GM23338 (cell line): Measurements from ENCODE around the gene ATXN7L2. TPM values are rescaled to one million over a fixed set of nuclear protein-coding genes. Genes with fewer than 3 reads are reported as not detected.
A peak's percentile ranks its signal among the peaks of the same experiment; 100 is the strongest.

Source experiments
- ATAC-seq: fragments of 200-7000 bp; cut with Tn5 transposase; 3 replicates; pipeline ENCODE4 v1.9.1; 2020
- DNase-seq: peaks from one replicate; pipeline ENCODE4 v3.0.0-alpha.2; 2015; ENCODE audit warnings: low spot score
- H2AFZ ChIP-seq: fragments of 200-600 bp; sonication (generic); 2 replicates; pipeline ENCODE4 v1.8.0; 2016; ENCODE audit warnings: antibody characterized with exemption, mild to moderate bottlenecking, moderate library complexity
- H3F3A ChIP-seq: fragments of 200-600 bp; sonication (generic); replicated peaks from 2 replicates; pipeline ENCODE4 v1.8.0; 2017; ENCODE audit warnings: antibody characterized with exemption, mixed run types, low read depth
- H3K27ac ChIP-seq: fragments of 200-600 bp; sonication (generic); 2 replicates; pipeline ENCODE4 v1.6.1; 2016; ENCODE audit warnings: low read depth
- H3K27me3 ChIP-seq: fragments of 200-600 bp; sonication (generic); 2 replicates; pipeline ENCODE4 v1.8.0; 2016; ENCODE audit warnings: mild to moderate bottlenecking, mixed run types, moderate library complexity; ENCODE audit not compliant: insufficient read depth
- H3K36me3 ChIP-seq: fragments of 200-600 bp; sonication (generic); 2 replicates; pipeline ENCODE4 v1.8.0; 2016; ENCODE audit warnings: mild to moderate bottlenecking; ENCODE audit not compliant: insufficient read depth
- H3K4me1 ChIP-seq: fragments of 200-600 bp; sonication (generic); 2 replicates; pipeline ENCODE4 v1.8.0; 2016; ENCODE audit warnings: mild to moderate bottlenecking, moderate library complexity; ENCODE audit not compliant: insufficient read depth
- H3K4me2 ChIP-seq: fragments of 200-600 bp; sonication (generic); 2 replicates; pipeline ENCODE4 v1.7.1; 2017; ENCODE audit warnings: mixed run types
- H3K4me3 ChIP-seq: fragments of 200-600 bp; sonication (generic); 2 replicates; pipeline ENCODE4 v1.6.1; 2016; ENCODE audit warnings: mixed run types
- H3K79me2 ChIP-seq: fragments of 200-600 bp; sonication (generic); replicated peaks from 2 replicates; pipeline ENCODE4 v1.8.0; 2017; ENCODE audit warnings: mild to moderate bottlenecking; ENCODE audit not compliant: insufficient read depth
- H3K9me2 ChIP-seq: fragments of 200-600 bp; sonication (generic); 2 replicates; pipeline ENCODE4 v1.8.0; 2017; ENCODE audit not compliant: insufficient read depth
- H4K20me1 ChIP-seq: fragments of 200-600 bp; sonication (generic); replicated peaks from 2 replicates; pipeline ENCODE4 v1.8.0; 2017; ENCODE audit warnings: mild to moderate bottlenecking; ENCODE audit not compliant: insufficient read depth
- H3K27ac Mint-ChIP-seq: 2 replicates; pipeline ENCODE4 v1.8.0; 2020; ENCODE audit warnings: inconsistent platforms, mild to moderate bottlenecking, moderate library complexity, mixed read lengths
- H3K27me3 Mint-ChIP-seq: 3 replicates; pipeline ENCODE4 v1.8.0; 2022; ENCODE audit warnings: low read depth, mild to moderate bottlenecking, moderate library complexity, mixed read lengths, inconsistent platforms; ENCODE audit not compliant: insufficient read depth, poor library complexity
- H3K36me3 Mint-ChIP-seq: 3 replicates; pipeline ENCODE4 v1.8.0; 2021; ENCODE audit warnings: low read depth, mild to moderate bottlenecking, inconsistent platforms, moderate library complexity, mixed read lengths
- H3K4me1 Mint-ChIP-seq: 3 replicates; pipeline ENCODE4 v1.8.0; 2020; ENCODE audit warnings: mild to moderate bottlenecking, inconsistent platforms, mixed read lengths
- H3K4me3 Mint-ChIP-seq: 3 replicates; pipeline ENCODE4 v1.8.0; 2021; ENCODE audit warnings: moderate library complexity, mild to moderate bottlenecking, inconsistent platforms, mixed read lengths
- H3K9me3 Mint-ChIP-seq: 3 replicates; pipeline ENCODE4 v1.8.0; 2020; ENCODE audit warnings: moderate library complexity, mild to moderate bottlenecking, inconsistent platforms, mixed read lengths
- EZH2 ChIP-seq: fragments of 200-600 bp; sonication (generic); IDR thresholded peaks from one replicate; pipeline ENCODE4 v1.8.0; 2017; ENCODE audit warnings: antibody characterized with exemption, mild to moderate bottlenecking, low read depth; ENCODE audit not compliant: unreplicated experiment
- JUNB ChIP-seq: IDR thresholded peaks from one replicate; pipeline ENCODE4 v1.6.1; 2016; ENCODE audit warnings: antibody characterized with exemption; ENCODE audit not compliant: unreplicated experiment
- STAT1 ChIP-seq: IDR thresholded peaks from one replicate; pipeline ENCODE4 v1.6.1; 2016; ENCODE audit warnings: antibody characterized with exemption; ENCODE audit not compliant: unreplicated experiment
- polyA plus RNA-seq: library from polyadenylated mRNA; unstranded; fragments of >200 nt; fragmentation: Nextera tagmentation; extraction: Ambion mirVana; gene quantifications from 2 replicates; pipeline ENCODE4 v1.2.1, GENCODE V29; 2016
- total RNA-seq: library from RNA; depleted of rRNA; stranded (reverse); fragments of >200 nt; shearing (Covaris generic); gene quantifications from 2 replicates; pipeline ENCODE4 v1.2.3, GENCODE V29; 2014
- TF ChIP-seq, protein P1 (sequence below): fragments of 250-450 bp; sonication (Bioruptor Pico); IDR thresholded peaks from 2 replicates; pipeline ENCODE4 v1.5.0; 2020; ENCODE audit warnings: mild to moderate bottlenecking, moderate library complexity
- TF ChIP-seq, protein P2 (sequence below): IDR thresholded peaks from 2 replicates; pipeline ENCODE4 v1.6.1; 2016; ENCODE audit warnings: antibody characterized with exemption

ATXN7L2 gene
- total and polyA plus RNA-seq, 2 experiments from 2014 or later, result 8.0 to 9.9 TPM

DNA sequence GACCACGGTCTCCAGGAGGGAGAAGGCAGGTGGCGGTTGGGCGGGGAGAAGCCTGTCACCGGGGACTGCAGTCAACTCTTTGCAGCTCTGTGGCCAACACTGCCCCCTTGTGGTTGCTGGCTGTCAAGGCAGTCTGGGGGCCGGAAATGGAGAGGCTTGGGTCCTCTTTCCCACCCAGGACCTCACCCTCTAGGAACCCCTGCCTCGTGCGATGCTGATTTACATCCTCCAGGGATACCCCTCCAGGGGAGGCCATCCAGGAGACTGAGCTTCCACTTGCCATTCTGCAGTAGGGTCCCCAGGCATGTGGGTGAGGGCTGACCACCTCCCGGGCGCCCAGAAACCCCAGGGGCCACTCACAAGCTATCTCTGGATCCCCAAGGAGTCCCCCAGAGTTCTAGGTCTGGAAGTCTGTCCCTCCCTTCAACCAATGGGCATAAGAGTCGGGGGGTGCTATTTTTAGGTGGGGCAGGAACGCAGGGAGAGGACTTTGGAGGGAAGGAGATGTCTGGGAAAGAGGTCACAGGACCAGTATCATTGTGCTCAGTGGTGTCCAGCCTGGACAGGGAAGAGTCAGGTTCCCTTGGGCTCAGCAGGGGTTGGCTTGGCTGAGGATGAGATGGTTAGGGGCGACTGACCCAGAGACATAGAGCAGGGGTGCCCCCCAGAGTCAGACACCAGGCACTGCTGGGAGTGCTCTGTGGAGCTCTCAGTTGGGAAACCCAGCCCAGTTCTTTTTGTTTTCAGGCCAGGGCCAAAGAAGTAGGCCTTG lies 48.8 kb downstream of the ATXN7L2 start (continued):
- TF ChIP-seq, protein P1, sequence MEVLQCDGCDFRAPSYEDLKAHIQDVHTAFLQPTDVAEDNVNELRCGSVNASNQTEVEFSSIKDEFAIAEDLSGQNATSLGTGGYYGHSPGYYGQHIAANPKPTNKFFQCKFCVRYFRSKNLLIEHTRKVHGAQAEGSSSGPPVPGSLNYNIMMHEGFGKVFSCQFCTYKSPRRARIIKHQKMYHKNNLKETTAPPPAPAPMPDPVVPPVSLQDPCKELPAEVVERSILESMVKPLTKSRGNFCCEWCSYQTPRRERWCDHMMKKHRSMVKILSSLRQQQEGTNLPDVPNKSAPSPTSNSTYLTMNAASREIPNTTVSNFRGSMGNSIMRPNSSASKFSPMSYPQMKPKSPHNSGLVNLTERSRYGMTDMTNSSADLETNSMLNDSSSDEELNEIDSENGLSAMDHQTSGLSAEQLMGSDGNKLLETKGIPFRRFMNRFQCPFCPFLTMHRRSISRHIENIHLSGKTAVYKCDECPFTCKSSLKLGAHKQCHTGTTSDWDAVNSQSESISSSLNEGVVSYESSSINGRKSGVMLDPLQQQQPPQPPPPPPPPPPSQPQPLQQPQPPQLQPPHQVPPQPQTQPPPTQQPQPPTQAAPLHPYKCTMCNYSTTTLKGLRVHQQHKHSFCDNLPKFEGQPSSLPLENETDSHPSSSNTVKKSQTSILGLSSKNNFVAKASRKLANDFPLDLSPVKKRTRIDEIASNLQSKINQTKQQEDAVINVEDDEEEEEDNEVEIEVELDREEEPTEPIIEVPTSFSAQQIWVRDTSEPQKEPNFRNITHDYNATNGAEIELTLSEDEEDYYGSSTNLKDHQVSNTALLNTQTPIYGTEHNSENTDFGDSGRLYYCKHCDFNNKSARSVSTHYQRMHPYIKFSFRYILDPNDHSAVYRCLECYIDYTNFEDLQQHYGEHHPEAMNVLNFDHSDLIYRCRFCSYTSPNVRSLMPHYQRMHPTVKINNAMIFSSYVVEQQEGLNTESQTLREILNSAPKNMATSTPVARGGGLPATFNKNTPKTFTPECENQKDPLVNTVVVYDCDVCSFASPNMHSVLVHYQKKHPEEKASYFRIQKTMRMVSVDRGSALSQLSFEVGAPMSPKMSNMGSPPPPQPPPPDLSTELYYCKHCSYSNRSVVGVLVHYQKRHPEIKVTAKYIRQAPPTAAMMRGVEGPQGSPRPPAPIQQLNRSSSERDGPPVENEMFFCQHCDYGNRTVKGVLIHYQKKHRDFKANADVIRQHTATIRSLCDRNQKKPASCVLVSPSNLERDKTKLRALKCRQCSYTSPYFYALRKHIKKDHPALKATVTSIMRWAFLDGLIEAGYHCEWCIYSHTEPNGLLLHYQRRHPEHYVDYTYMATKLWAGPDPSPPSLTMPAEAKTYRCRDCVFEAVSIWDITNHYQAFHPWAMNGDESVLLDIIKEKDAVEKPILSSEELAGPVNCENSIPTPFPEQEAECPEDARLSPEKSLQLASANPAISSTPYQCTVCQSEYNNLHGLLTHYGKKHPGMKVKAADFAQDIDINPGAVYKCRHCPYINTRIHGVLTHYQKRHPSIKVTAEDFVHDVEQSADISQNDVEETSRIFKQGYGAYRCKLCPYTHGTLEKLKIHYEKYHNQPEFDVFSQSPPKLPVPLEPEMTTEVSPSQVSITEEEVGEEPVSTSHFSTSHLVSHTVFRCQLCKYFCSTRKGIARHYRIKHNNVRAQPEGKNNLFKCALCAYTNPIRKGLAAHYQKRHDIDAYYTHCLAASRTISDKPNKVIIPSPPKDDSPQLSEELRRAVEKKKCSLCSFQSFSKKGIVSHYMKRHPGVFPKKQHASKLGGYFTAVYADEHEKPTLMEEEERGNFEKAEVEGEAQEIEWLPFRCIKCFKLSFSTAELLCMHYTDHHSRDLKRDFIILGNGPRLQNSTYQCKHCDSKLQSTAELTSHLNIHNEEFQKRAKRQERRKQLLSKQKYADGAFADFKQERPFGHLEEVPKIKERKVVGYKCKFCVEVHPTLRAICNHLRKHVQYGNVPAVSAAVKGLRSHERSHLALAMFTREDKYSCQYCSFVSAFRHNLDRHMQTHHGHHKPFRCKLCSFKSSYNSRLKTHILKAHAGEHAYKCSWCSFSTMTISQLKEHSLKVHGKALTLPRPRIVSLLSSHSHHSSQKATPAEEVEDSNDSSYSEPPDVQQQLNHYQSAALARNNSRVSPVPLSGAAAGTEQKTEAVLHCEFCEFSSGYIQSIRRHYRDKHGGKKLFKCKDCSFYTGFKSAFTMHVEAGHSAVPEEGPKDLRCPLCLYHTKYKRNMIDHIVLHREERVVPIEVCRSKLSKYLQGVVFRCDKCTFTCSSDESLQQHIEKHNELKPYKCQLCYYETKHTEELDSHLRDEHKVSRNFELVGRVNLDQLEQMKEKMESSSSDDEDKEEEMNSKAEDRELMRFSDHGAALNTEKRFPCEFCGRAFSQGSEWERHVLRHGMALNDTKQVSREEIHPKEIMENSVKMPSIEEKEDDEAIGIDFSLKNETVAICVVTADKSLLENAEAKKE, result peak; percentile 52; the same call in 1 of the 2 replicates
- TF ChIP-seq STAT1, result no peak
- TF ChIP-seq, protein P2, sequence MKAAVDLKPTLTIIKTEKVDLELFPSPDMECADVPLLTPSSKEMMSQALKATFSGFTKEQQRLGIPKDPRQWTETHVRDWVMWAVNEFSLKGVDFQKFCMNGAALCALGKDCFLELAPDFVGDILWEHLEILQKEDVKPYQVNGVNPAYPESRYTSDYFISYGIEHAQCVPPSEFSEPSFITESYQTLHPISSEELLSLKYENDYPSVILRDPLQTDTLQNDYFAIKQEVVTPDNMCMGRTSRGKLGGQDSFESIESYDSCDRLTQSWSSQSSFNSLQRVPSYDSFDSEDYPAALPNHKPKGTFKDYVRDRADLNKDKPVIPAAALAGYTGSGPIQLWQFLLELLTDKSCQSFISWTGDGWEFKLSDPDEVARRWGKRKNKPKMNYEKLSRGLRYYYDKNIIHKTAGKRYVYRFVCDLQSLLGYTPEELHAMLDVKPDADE, result 0 out of 2 replicates have a peak, but pooled peaks have one; percentile 32
- TF ChIP-seq EZH2, result no peak

DNA sequence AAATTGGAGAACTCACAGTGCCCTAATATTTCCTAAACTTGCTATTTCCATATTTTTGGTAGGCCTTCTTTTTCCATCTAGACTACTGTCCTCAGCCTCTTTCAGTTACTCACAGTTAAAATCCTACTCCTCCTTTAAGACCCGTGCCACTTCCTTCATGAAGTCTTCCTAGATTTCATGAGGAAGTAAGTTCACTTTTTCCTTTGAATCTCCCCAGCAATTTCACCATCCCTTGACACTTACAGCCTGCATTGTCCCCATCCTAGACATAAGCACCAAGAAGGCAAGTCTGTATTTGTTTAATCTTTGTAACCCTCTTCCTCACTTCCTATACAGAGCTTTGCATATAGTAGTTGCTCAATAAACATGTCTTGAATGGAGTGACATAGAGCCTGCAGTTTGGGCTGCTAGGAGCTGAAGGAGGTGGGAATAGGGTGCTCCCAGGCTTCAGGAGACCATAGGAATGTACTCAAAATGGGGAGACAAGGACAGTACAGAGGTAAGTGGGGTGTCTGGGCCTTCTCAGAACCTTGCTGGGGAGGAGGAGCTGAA lies 50.7 kb downstream of the ATXN7L2 start:
- Histone ChIP-seq H2AFZ (no peak overlapping the region), H4K20me1 (no peaks in the 10 kb centered on the region), H3F3A (no peaks in the 10 kb centered on the region), H3K4me2 (no peak overlapping the region), H3K36me3 (no peaks in the 10 kb centered on the region), H3K79me2 (no peaks in the 10 kb centered on the region), H3K27ac (no peak overlapping the region), H3K4me1 (peaks cover 4% of the 10 kb centered on the region; the same call in 1 of the 2 replicates), H3K27me3 (no peaks in the 10 kb centered on the region), H3K9me2 (no peaks in the 10 kb centered on the region), H3K4me3 (no peak overlapping the region)
- H3K36me3 Mint-ChIP-seq, result no peaks in the 10 kb centered on the region
- no peak for TF ChIP-seq JUNB
- TF ChIP-seq, protein P2, result no peak
- H3K4me1 Mint-ChIP-seq, result peaks cover 11% of the 10 kb centered on the region
- no peaks in the 10 kb centered on the region for H3K9me3 Mint-ChIP-seq
- H3K4me3 Mint-ChIP-seq, result no peak overlapping the region
- H3K27ac Mint-ChIP-seq, result no peak overlapping the region
- ATAC-seq (no peak), DNase-seq (no peak)
- peaks cover 12% of the 10 kb centered on the region for H3K27me3 Mint-ChIP-seq
